ENCODE measurements around the gene EMSY. TPM values are rescaled to one million over a fixed set of nuclear protein-coding genes. Genes with fewer than 3 reads are reported as not detected.

EMSY gene
- total and polyA plus RNA-seq, 2 donors (not counting 1 experiment from before 2014, with no cell fraction given) = 27.4 to 59.7 TPM

- Histone ChIP-seq H3K9ac (ENCODE audit: low read length) (no peak overlapping the region), H3K4me2 (replicated peaks; ENCODE audit: low read depth, low read length, poor library complexity, severe bottlenecking) (no peak overlapping the region), H3K79me2 (ENCODE audit: control insufficient read depth, insufficient read depth, low read length) (no peaks in the 10 kb centered on the region), H3K4me3 (ENCODE audit: control extremely low read depth in 1 of 5, extremely low read depth in 1 of 5, insufficient read depth in 1 of 5, low read depth in 2 of 5, low read length in 4 of 5) (no peak overlapping the region), H4K20me1 (ENCODE audit: control insufficient read depth, insufficient read depth, low read length, poor library complexity, severe bottlenecking) (no peaks in the 10 kb centered on the region), H3K27me3 (replicated peaks in 1 of 4; ENCODE audit: control extremely low read depth in 1 of 4, control insufficient read depth in 3 of 4, insufficient read depth in 4 of 4, low read length in 3 of 4) (peaks cover 0 to 19% (median 7%) of the 10 kb centered on the region in 4 experiments), H3K9me3 (ENCODE audit: control extremely low read depth in 1 of 3, control insufficient read depth in 2 of 3, insufficient read depth in 1 of 3, low read length in 2 of 3) (no peaks in the 10 kb centered on the region), H2AFZ (ENCODE audit: insufficient read depth, low read depth, low read length, poor library complexity, severe bottlenecking) (no peak overlapping the region), H3K36me3 (replicated peaks in 1 of 2; ENCODE audit: control extremely low read depth in 1 of 2, control insufficient read depth in 1 of 2, extremely low read depth in 1 of 2, insufficient read depth in 2 of 2, low read length in 1 of 2) (no peaks in the 10 kb centered on the region), H3K4me1 (ENCODE audit: control insufficient read depth in 2 of 2, insufficient read depth in 2 of 2, low read length in 2 of 2) (no peaks in the 10 kb centered on the region), H3K27ac (ENCODE audit: low read length in 2 of 2) (no peak overlapping the region)
- H3K27me3 Mint-ChIP-seq = peaks cover 28% of the 10 kb centered on the region
- ChIA-PET CTCF (interaction anchor here (4.3 kb wide), 1 partner anchor 102 kb away, joined by 27 read pairs; no protein-coding TSS in a partner anchor), POLR2A (no interaction called here)
- TF ChIP-seq CTCF (IDR thresholded peaks at IDR 0.05) (no peak), EZH2 (IDR thresholded peaks at IDR 0.05; ENCODE audit: borderline replicate concordance, insufficient read depth, low read depth, low read length, poor library complexity, severe bottlenecking) (no peak)
- H3K27ac Mint-ChIP-seq = no peak overlapping the region
- no peak overlapping the region for H3K4me3 Mint-ChIP-seq
- intact Hi-C loops (cut with micrococcal nuclease) = no loop called here
- no peaks in the 10 kb centered on the region for H3K9me3 Mint-ChIP-seq (ENCODE audit: insufficient read depth)
- WGBS (ENCODE audit: insufficient coverage) = 78% methylated on average over 12 of the region's 12 CpGs
- H3K4me1 Mint-ChIP-seq = no peaks in the 10 kb centered on the region
- no peak for ATAC-seq (ENCODE audit: low read depth)
- DNase-seq = no peak
Observed at GRCh38 chr11:76577226-76577920, 132.6 kb downstream of the EMSY start.

DNA sequence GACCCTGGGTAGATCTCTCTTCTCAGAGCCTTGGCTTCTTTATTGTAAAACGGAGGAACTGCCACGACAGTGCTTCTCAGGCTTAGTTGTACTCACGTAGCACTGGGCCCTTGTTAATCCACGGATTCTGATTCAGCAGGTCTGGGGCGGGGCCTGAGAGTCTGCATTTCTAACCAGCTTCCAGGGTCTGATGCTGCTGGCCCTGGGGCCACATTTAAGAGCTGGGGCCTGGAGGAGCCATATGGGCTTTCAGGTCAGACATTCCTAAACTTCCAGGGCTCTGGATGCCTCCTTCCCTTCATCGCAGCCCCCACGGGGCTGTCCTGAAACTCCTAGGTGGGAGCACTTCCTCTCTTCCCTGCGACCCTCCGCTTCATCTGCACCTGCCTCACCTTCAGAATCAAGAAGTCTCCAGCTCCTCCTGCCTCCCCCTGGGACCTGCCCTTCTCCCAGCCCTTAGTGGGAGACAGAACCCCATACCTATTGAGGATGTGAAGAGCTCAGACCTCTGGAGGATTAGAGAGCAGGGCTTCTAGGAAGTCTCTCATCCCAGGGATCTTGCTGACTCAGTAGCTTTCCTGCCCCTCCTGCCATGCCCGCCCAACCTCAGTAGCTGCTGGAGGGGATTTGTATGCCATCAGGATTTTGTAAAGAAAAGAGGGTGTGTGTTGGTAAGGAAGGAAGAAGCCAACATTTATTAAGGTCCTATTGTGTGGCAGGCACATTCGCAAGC is 133.3 kb downstream of the EMSY start:
- Histone ChIP-seq H2AFZ (ENCODE audit: insufficient read depth, low read depth, low read length, poor library complexity, severe bottlenecking) (no peak overlapping the region), H3K9ac (ENCODE audit: low read length) (no peak overlapping the region), H3K27ac (ENCODE audit: low read length in 2 of 2) (no peak overlapping the region), H3K4me2 (replicated peaks; ENCODE audit: low read depth, low read length, poor library complexity, severe bottlenecking) (no peak overlapping the region), H3K36me3 (replicated peaks in 1 of 2; ENCODE audit: control extremely low read depth in 1 of 2, control insufficient read depth in 1 of 2, extremely low read depth in 1 of 2, insufficient read depth in 2 of 2, low read length in 1 of 2) (no peaks in the 10 kb centered on the region), H3K27me3 (replicated peaks in 1 of 4; ENCODE audit: control extremely low read depth in 1 of 4, control insufficient read depth in 3 of 4, insufficient read depth in 4 of 4, low read length in 3 of 4) (peaks cover 0 to 19% (median 7%) of the 10 kb centered on the region in 4 experiments), H3K9me3 (ENCODE audit: control extremely low read depth in 1 of 3, control insufficient read depth in 2 of 3, insufficient read depth in 1 of 3, low read length in 2 of 3) (no peaks in the 10 kb centered on the region), H3K4me1 (ENCODE audit: control insufficient read depth in 2 of 2, insufficient read depth in 2 of 2, low read length in 2 of 2) (no peaks in the 10 kb centered on the region), H4K20me1 (ENCODE audit: control insufficient read depth, insufficient read depth, low read length, poor library complexity, severe bottlenecking) (no peaks in the 10 kb centered on the region), H3K79me2 (ENCODE audit: control insufficient read depth, insufficient read depth, low read length) (no peaks in the 10 kb centered on the region), H3K4me3 (ENCODE audit: control extremely low read depth in 1 of 5, extremely low read depth in 1 of 5, insufficient read depth in 1 of 5, low read depth in 2 of 5, low read length in 4 of 5) (no peak overlapping the region)
- CTCF ChIA-PET = interaction anchor here (0.5 to 4.3 kb wide), 4 partner anchors 8 to 101 kb away, joined by 3 to 27 read pairs (median 4); no protein-coding TSS in a partner anchor
- WGBS (ENCODE audit: insufficient coverage) = 90% methylated on average over 11 of the region's 11 CpGs
- no peak for DNase-seq
- H3K27me3 Mint-ChIP-seq = peaks cover 28% of the 10 kb centered on the region
- intact Hi-C loops (cut with micrococcal nuclease) = no loop called here
- no peaks in the 10 kb centered on the region for H3K4me1 Mint-ChIP-seq
- POLR2A ChIA-PET = no interaction called here
- no peak for ATAC-seq (ENCODE audit: low read depth)
- no peak overlapping the region for H3K4me3 Mint-ChIP-seq
- H3K9me3 Mint-ChIP-seq (ENCODE audit: insufficient read depth) = no peaks in the 10 kb centered on the region
- no peak overlapping the region for H3K27ac Mint-ChIP-seq
- no peak for TF ChIP-seq CTCF (IDR thresholded peaks at IDR 0.05)
- no peak for TF ChIP-seq EZH2 (IDR thresholded peaks at IDR 0.05; ENCODE audit: borderline replicate concordance, insufficient read depth, low read depth, low read length, poor library complexity, severe bottlenecking)
